22Rv1 (cell line): Measurements from ENCODE around the gene FGD1.

Source experiments
- CTCF ChIP-seq: fragments of 450-650 bp; IDR thresholded peaks from 2 replicates; pipeline ENCODE4 v1.5.1; 2017; ENCODE audit warnings: mild to moderate bottlenecking
- ZFX ChIP-seq: fragments of 450-650 bp; IDR thresholded peaks from 2 replicates; pipeline ENCODE4 v1.6.1; 2017; ENCODE audit warnings: antibody characterized with exemption, borderline replicate concordance

- TF ChIP-seq CTCF (no peak), ZFX (no peak)
Observed at GRCh38 chrX:54484666-54485065, 11.4 kb downstream of the FGD1 start.
